ENCODE results near the gene BNIPL.

DNA sequence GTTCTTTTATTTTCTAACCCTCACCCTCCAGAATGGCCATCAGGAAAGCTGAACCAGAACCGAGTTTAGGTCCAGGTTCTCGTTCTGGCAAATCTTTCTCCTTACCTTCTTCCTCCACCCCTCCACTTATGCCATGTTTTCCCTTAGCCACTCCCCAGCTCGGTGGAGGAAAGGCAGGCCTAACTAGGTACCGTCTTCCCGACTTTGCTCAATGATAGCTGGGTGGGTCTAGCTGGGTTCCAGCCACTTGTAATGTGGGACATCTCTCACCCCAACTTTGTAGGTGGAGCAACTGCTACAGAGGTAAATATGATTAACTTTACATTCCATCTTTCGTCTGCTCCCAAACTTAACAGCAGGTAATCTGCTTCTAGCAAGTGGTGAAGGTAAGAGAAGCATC lies 646 bp downstream of the BNIPL start:
- TF ChIP-seq, protein P1, sequence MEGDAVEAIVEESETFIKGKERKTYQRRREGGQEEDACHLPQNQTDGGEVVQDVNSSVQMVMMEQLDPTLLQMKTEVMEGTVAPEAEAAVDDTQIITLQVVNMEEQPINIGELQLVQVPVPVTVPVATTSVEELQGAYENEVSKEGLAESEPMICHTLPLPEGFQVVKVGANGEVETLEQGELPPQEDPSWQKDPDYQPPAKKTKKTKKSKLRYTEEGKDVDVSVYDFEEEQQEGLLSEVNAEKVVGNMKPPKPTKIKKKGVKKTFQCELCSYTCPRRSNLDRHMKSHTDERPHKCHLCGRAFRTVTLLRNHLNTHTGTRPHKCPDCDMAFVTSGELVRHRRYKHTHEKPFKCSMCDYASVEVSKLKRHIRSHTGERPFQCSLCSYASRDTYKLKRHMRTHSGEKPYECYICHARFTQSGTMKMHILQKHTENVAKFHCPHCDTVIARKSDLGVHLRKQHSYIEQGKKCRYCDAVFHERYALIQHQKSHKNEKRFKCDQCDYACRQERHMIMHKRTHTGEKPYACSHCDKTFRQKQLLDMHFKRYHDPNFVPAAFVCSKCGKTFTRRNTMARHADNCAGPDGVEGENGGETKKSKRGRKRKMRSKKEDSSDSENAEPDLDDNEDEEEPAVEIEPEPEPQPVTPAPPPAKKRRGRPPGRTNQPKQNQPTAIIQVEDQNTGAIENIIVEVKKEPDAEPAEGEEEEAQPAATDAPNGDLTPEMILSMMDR (IDR thresholded peaks at IDR 0.05), result no peak
- no peak for TF ChIP-seq POLR2A (IDR thresholded peaks at IDR 0.05)
